ENCODE data around the gene CASP8AP2.

GRCh38 chr6:89917801-89918366, 88.2 kb downstream of the CASP8AP2 start:
- TF ChIP-seq CTCF (IDR thresholded peaks at IDR 0.05) (no peak), REST (IDR thresholded peaks at IDR 0.05; ENCODE audit: insufficient read depth in 1 of 2, low read depth in 2 of 2, low read length in 1 of 2) (no peak)
